Activated CD8-positive, alpha-beta T cell treated with anti-CD3 and anti-CD28 coated beads for 36 hours (primary cell): ENCODE measurements around the gene SLC26A9. TPM values are rescaled to one million over a fixed set of nuclear protein-coding genes. Genes with fewer than 3 reads are reported as not detected.

ENCODE experiments used
- ATAC-seq: fragments of 200-7000 bp; cut with Tn5 transposase; one replicate; pipeline ENCODE4 v1.10.0; 2021; ENCODE audit warnings: mild to moderate bottlenecking, moderate library complexity
- CTCF ChIA-PET: fragments of 350-600 bp; sonication (Branson Sonifier 250); formaldehyde crosslinking; loops from one replicate; lab custom pipeline; 2021; ENCODE audit warnings: antibody characterized with exemption; lab: Charles Lee
- POLR2A ChIA-PET: fragments of 350-600 bp; sonication (Branson Sonifier 250); formaldehyde crosslinking; loops from one replicate; lab custom pipeline; 2021; ENCODE audit warnings: antibody characterized with exemption; lab: Charles Lee
- DNase-seq: peaks from one replicate; pipeline ENCODE4 v3.0.0-alpha.2; 2020
- H3K27ac Mint-ChIP-seq: one replicate; pipeline ENCODE4 v1.8.0; 2021; ENCODE audit warnings: mild to moderate bottlenecking, mixed read lengths
- H3K27me3 Mint-ChIP-seq: one replicate; pipeline ENCODE4 v1.8.0; 2021; ENCODE audit warnings: mixed read lengths
- H3K36me3 Mint-ChIP-seq: one replicate; pipeline ENCODE4 v1.8.0; 2021; ENCODE audit warnings: low read depth, mixed read lengths
- H3K4me1 Mint-ChIP-seq: one replicate; pipeline ENCODE4 v1.8.0; 2021; ENCODE audit warnings: low read depth, mixed read lengths
- H3K4me3 Mint-ChIP-seq: one replicate; pipeline ENCODE4 v1.8.0; 2021; ENCODE audit warnings: mild to moderate bottlenecking, moderate library complexity, mixed read lengths
- H3K9me3 Mint-ChIP-seq: one replicate; pipeline ENCODE4 v1.8.0; 2021; ENCODE audit warnings: mixed read lengths
- intact Hi-C: fragments of 100-400 bp; cut with micrococcal nuclease; formaldehyde crosslinking; loops from one replicate; pipeline ENCODE4 v1.10.0; 2022
- total RNA-seq, 2 experiments: library from RNA; stranded (reverse); gene quantifications; one replicate each; pipeline ENCODE4 v1.2.3, GENCODE V29; 2021
- TF ChIP-seq, protein P1 (sequence below): fragments of 200-600 bp; IDR thresholded peaks from one replicate; pipeline ENCODE4 v1.8.0; 2022; ENCODE audit warnings: antibody characterized with exemption, mild to moderate bottlenecking

SLC26A9 gene
- total RNA-seq, 2 experiments from 2014 or later = not detected

DNA sequence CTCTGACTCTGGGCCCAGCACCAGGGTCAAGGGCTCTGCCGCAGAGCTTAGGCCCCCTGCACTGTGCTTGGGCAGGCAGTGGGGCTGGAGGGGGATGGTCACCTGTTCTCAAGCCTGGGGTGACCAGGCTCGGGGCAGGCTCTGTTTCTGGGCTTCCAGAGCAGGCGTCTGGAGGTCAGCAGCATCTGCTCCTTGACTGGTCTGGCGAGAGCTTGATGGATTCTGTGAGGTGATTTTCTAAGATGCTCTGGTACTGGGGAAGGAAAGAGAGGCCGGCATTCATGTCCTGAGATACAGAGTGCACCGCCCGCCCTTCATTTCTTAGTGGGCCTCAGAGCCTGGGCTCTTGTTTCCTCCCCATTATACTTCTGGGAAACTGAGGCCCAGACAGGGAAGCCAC, 35.4 kb upstream of the SLC26A9 start:
- intact Hi-C loops = loop anchor here (5.0 kb wide), 1 partner anchor 321 kb away; no protein-coding TSS in a partner anchor
- Mint-ChIP-seq H3K27ac (no peak overlapping the region), H3K4me1 (no peaks in the 10 kb centered on the region), H3K27me3 (peaks cover 1% of the 10 kb centered on the region), H3K4me3 (no peak overlapping the region), H3K36me3 (no peaks in the 10 kb centered on the region), H3K9me3 (peaks cover 5% of the 10 kb centered on the region)
- TF ChIP-seq, protein P1, sequence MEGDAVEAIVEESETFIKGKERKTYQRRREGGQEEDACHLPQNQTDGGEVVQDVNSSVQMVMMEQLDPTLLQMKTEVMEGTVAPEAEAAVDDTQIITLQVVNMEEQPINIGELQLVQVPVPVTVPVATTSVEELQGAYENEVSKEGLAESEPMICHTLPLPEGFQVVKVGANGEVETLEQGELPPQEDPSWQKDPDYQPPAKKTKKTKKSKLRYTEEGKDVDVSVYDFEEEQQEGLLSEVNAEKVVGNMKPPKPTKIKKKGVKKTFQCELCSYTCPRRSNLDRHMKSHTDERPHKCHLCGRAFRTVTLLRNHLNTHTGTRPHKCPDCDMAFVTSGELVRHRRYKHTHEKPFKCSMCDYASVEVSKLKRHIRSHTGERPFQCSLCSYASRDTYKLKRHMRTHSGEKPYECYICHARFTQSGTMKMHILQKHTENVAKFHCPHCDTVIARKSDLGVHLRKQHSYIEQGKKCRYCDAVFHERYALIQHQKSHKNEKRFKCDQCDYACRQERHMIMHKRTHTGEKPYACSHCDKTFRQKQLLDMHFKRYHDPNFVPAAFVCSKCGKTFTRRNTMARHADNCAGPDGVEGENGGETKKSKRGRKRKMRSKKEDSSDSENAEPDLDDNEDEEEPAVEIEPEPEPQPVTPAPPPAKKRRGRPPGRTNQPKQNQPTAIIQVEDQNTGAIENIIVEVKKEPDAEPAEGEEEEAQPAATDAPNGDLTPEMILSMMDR = no peak
- ChIA-PET POLR2A (no interaction called here), CTCF (interaction anchor here (0.7 to 11.3 kb wide), 16 partner anchors 8 to 387 kb away, joined by 3 to 260 read pairs (median 20); partner anchors contain the start of gene RAB29)
- no peak for ATAC-seq
- no peak for DNase-seq

DNA sequence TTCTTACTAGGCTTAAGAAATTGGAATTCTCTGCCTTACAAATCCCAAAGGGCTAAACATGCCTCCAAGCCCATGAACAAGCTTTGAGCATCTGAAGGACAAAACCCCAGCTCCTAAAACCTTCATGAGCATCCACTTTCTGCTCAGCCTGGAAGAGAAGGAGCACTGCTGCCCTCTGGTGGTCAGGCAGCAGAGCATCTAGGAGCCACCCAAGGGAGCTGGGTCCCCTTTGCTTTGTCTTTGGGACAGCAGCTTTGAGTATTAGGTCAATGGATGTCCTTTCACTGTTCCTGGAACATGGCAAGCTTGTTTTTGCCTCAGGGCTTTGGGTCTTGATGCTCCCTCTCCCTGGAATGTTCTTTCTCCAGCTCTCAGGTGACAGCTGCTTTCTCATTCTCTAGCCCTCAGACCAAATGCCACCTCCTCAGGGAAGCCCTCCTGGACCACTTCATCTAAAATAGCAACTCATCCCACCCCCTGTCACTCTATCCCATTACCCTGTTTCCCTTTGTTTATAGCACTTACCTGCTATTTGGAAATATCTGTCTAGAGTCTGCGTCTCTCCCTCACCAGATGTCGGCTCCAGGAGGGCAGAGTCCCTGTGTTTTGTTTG, 34.3 kb upstream of the SLC26A9 start:
- ATAC-seq = peak; percentile 88
- intact Hi-C loops = loop anchor here (1.0 to 5.0 kb wide), 3 partner anchors 58 to 320 kb away; no protein-coding TSS in a partner anchor
- POLR2A ChIA-PET = interaction anchor here (0.9 to 1.7 kb wide), 4 partner anchors 77 to 386 kb away, joined by 3 to 6 read pairs (median 3); no protein-coding TSS in a partner anchor
- Mint-ChIP-seq H3K4me1 (no peaks in the 10 kb centered on the region), H3K36me3 (no peaks in the 10 kb centered on the region), H3K27ac (no peak overlapping the region), H3K9me3 (peaks cover 5% of the 10 kb centered on the region), H3K4me3 (no peak overlapping the region), H3K27me3 (peaks cover 1% of the 10 kb centered on the region)
- DNase-seq = peak; percentile 74
- TF ChIP-seq, protein P1 = peak; percentile 87
- CTCF ChIA-PET = interaction anchor here (0.5 to 11.3 kb wide), 93 partner anchors 9 to 520 kb away, joined by 3 to 260 read pairs (median 5); partner anchors contain the start of genes ELK4, PM20D1, RAB29 and SLC26A9

DNA sequence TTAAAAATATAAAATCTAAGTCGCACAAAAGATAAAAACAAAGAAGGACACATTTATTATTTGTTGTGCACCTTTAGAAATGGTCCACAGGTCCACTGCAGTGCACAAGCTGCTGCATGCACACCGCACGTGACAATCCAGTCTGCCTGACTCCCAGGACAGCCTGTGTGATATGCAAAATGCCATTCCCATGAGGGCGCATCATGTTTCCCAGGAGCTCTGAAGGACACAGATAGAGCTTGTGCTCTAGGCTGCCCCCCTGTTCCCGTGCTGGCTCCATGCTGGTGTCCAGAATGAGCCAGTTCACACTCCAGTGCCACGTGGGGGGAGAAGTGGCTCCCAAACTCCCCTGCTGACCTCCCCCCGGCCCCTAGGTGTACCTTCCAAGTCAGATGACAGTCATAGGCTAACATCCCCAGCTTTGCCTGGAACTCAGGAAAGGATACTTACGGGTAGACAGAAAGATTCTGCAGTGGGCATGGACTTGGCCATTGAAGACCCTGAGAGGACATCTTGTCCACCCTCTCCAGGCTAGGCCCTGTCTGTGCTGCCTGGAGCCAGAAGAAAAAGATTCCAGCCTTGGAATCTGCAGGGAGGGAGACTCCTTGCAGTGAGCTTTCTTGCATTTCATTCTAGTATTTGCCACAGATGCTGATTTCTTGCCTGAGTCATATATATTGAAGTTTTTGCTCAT, 33.6 kb upstream of the SLC26A9 start:
- ChIA-PET CTCF (interaction anchor here (0.6 to 11.3 kb wide), 87 partner anchors 8 to 521 kb away, joined by 3 to 260 read pairs (median 6); partner anchors contain the start of genes ELK4, PM20D1, RAB29 and SLC26A9), POLR2A (interaction anchor here (0.9 to 1.7 kb wide), 4 partner anchors 78 to 385 kb away, joined by 3 to 6 read pairs (median 3); no protein-coding TSS in a partner anchor)
- TF ChIP-seq, protein P1 = no peak
- no peak for DNase-seq
- Mint-ChIP-seq H3K9me3 (peaks cover 5% of the 10 kb centered on the region), H3K27me3 (peaks cover 1% of the 10 kb centered on the region), H3K36me3 (no peaks in the 10 kb centered on the region), H3K4me3 (no peak overlapping the region), H3K27ac (no peak overlapping the region), H3K4me1 (no peaks in the 10 kb centered on the region)
- ATAC-seq = no peak
- intact Hi-C loops = loop anchor here (1.0 to 5.0 kb wide), 3 partner anchors 58 to 320 kb away; no protein-coding TSS in a partner anchor

DNA sequence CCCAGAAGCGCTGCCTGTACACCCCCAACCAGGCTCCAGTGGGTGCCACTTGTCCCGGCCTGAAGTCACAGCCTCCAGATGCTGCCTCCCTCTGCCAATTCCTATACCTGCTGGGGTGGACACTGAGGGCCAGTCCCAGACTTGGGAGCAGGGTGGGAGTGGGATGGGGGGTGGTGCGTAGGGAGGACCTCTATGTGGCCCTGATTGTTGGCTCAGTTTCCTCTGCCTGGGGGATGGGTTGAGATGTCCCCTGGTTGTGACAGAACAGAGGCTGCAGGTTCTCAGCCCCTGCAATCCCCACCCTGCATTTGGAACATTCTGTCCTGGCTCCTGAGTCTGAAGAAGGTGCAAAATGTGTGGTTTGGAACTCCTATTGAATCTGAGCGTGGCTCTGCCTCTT, 32.8 kb upstream of the SLC26A9 start:
- ATAC-seq = no peak
- Mint-ChIP-seq H3K4me1 (no peaks in the 10 kb centered on the region), H3K9me3 (peaks cover 5% of the 10 kb centered on the region), H3K27ac (no peak overlapping the region), H3K4me3 (no peak overlapping the region), H3K27me3 (peaks cover 1% of the 10 kb centered on the region), H3K36me3 (no peaks in the 10 kb centered on the region)
- POLR2A ChIA-PET = no interaction called here
- DNase-seq = no peak
- CTCF ChIA-PET = interaction anchor here (1.7 to 11.3 kb wide), 7 partner anchors 17 to 251 kb away, joined by 10 to 260 read pairs (median 26); partner anchors contain the start of gene SLC26A9
- intact Hi-C loops = loop anchor here (2.0 to 5.0 kb wide), 2 partner anchors 185 to 319 kb away; no protein-coding TSS in a partner anchor
- TF ChIP-seq, protein P1 = no peak
